Activated T-cell treated with anti-CD3 and anti-CD28 coated beads, Interleukin-2, amount 50 U/mL, for 4 hours (primary cell): ENCODE data around the gene TMPRSS6. TPM values are rescaled to one million over a fixed set of nuclear protein-coding genes. Genes with fewer than 3 reads are reported as not detected.
A peak's percentile ranks its signal among the peaks of the same experiment; 100 is the strongest.

Experiments used
- ATAC-seq, 2 donors: fragments of 200-7000 bp; cut with Tn5 transposase; one replicate each; pipeline ENCODE4 v1.10.0; 2021
- DNase-seq: peaks from one replicate; pipeline ENCODE4 v3.0.0-alpha.2; 2020
- H3K27me3 Mint-ChIP-seq: one replicate; pipeline ENCODE4 v1.8.0; 2021; ENCODE audit warnings: low read depth, mixed read lengths
- H3K36me3 Mint-ChIP-seq: one replicate; pipeline ENCODE4 v1.8.0; 2022; ENCODE audit warnings: mixed read lengths; ENCODE audit not compliant: insufficient read depth
- H3K4me1 Mint-ChIP-seq: one replicate; pipeline ENCODE4 v1.8.0; 2021; ENCODE audit warnings: low read depth, mixed read lengths
- H3K4me3 Mint-ChIP-seq: one replicate; pipeline ENCODE4 v1.8.0; 2021; ENCODE audit warnings: mild to moderate bottlenecking, moderate library complexity, mixed read lengths
- H3K9me3 Mint-ChIP-seq: one replicate; pipeline ENCODE4 v1.8.0; 2021; ENCODE audit warnings: mixed read lengths
- total RNA-seq, 3 donors: library from RNA; stranded (reverse); gene quantifications; one replicate each; pipeline ENCODE4 v1.2.1, GENCODE V29; 2021

TMPRSS6 gene
- total RNA-seq, 3 donors from 2014 or later: 0.76 to 1.3 (median 0.89) TPM

DNA sequence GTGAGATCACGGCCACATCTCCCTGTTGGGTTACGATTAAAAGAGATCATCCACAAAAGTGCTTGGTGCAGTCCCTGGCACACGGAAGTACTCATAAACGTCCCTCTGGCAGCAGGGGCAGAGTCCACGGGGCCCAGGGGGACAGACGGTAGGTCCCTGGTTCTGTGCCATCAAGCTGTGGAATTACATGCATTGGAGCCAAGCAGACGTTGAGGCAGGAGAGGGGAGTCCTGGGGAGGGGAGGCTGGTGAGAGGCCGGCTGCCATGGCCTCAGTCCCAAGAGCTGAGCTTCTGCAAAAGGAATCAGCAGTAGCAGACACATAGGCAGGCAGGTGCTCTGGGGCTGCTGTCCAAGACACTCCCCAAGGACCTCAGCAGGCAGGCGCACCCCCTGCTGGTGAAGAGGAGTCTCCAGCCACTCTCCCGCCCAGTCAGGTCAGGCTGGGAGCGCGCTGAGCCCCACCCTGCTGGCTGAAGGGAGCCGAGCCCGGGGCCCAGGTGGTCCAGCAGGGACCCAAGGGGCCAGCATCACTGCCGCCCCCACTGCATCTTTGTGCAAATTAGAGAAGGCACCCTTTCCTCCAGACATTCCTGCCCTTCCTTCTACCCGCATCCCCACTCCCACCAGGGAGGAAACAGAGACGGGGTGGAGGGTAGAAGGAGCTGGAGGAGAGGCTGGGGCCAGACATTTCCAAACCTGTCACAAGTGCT lies 65.5 kb downstream of the TMPRSS6 start:
- H3K27me3 Mint-ChIP-seq: peaks cover 2% of the 10 kb centered on the region
- DNase-seq (peak; percentile 17), ATAC-seq (peak; percentile 58 to 76)
- no peaks in the 10 kb centered on the region for H3K9me3 Mint-ChIP-seq
- H3K4me1 Mint-ChIP-seq: peaks cover 7% of the 10 kb centered on the region
- no peaks in the 10 kb centered on the region for H3K36me3 Mint-ChIP-seq
- no peak overlapping the region for H3K4me3 Mint-ChIP-seq

DNA sequence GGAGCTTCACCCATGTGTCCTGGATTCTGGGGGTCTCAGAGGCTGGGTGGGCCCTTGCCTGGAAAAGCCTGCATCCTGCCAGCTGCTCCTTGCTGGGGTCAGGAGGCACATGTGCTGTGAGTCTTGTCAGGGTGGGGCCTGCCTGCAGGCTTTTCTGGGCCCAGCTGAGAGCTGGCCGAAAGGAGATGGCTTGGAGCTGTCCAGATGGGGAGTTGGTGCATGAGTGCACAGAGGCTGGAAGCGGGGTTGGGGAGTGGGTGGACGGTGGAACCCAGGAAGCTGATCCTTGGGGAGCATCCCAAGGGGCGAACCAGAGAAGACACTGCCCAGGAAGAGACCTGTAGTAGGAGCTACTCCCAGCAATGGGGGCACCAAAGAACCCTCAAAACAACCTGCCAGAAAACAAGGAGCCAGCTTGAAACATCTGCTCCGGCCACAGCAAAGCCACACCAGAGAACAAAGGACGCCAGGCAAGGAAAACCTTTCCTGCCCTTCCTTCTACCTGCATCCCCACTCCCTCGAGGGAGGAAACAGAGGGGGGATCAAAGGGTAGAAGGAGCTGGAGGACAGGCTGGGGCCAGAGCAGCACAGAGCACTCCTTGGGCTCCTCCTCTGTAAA lies 66.2 kb downstream of the TMPRSS6 start:
- Mint-ChIP-seq H3K36me3 (no peaks in the 10 kb centered on the region), H3K27me3 (peaks cover 2% of the 10 kb centered on the region), H3K9me3 (no peaks in the 10 kb centered on the region), H3K4me3 (no peak overlapping the region), H3K4me1 (peaks cover 7% of the 10 kb centered on the region)
- no peak for DNase-seq
- ATAC-seq: no peak

DNA sequence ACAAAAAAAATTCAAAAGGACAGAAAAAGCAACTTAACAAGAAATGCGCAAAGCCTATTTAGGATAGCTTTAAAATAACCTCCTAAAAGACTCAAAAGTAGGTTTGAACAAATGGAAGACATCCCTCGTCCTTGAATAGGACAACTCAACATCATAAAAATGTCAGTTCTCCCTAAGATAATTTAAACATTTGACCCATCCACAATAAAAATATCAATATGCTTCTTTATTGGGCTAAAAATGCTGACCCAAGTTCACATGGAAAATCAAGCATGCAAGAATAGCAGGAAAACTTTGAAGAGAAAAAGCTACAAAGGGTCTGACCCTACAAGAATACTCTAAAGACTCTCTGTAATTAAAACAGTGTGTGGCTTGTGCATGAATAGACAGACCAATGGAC lies 70.0 kb downstream of the TMPRSS6 start:
- no peak for ATAC-seq

DNA sequence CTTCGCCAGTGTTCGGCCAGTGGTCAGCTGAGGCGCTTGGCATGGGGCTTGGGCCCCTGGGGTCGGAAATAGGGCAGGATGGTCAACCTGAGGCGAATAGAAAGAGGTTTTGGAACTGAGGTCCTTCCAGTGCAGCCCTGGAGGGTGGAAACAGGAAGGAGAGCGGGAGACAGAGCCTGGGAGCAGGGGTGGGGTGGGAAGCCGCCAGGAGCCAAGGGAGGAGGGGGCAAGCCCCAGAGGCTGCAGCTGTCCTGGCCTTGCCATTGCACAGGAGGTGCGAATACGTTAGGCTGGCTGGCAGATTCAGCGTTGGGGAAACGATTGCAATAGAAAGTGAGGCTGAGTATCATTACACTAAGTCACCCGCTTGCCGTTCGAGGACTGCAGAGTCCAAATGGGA lies 71.8 kb downstream of the TMPRSS6 start:
- Mint-ChIP-seq H3K4me3 (no peak overlapping the region), H3K36me3 (no peaks in the 10 kb centered on the region)

More for the DNA sequence above, 70.0 kb downstream of the TMPRSS6 start:
- H3K4me3 Mint-ChIP-seq: no peak overlapping the region
- no peaks in the 10 kb centered on the region for H3K4me1 Mint-ChIP-seq
- peaks cover 18% of the 10 kb centered on the region for H3K27me3 Mint-ChIP-seq
- DNase-seq: no peak
- H3K9me3 Mint-ChIP-seq: no peaks in the 10 kb centered on the region
- no peaks in the 10 kb centered on the region for H3K36me3 Mint-ChIP-seq

DNA sequence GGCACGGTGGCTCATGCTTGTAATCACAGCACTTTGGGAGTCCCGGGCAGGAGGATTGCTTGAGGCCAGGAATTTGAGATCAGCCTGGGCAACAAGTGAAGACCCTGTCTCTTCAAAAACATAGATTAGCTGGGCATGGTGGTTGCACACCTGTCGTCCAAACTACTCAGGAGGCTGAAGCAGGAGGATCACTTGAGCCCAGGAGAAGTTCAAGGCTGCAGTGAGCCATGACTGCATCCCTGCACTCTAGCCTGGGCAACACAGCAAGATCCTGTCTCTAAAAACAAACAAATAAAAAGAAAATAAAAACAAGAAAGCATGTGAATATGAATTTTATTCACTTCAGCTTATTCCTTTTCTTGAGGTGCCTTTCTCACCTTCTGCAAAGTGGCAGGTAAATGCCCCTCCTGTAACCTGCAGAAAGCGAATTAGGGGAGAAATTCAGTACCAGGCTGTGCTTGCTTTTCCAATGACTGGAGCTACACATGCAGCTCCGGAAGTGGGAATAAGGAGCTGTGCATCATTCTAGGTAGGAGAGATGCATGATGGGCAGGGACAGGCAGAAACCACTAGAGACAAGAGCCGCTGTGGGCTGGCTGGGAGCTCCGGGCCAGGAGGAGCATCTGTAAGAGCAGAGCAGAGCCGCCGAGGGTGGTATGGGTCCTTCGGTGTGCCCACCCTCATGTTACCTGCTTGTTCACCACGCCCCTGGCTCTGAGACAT lies 72.7 kb downstream of the TMPRSS6 start:
- no peaks in the 10 kb centered on the region for H3K9me3 Mint-ChIP-seq
- peaks cover 18% of the 10 kb centered on the region for H3K27me3 Mint-ChIP-seq
- ATAC-seq (no peak), DNase-seq (no peak)
- no peak overlapping the region for H3K4me3 Mint-ChIP-seq
- no peaks in the 10 kb centered on the region for H3K36me3 Mint-ChIP-seq
- H3K4me1 Mint-ChIP-seq: no peaks in the 10 kb centered on the region

More for the DNA sequence above, 71.8 kb downstream of the TMPRSS6 start:
- H3K4me1 Mint-ChIP-seq: no peaks in the 10 kb centered on the region
- H3K27me3 Mint-ChIP-seq: peaks cover 18% of the 10 kb centered on the region
- no peaks in the 10 kb centered on the region for H3K9me3 Mint-ChIP-seq
- DNase-seq (no peak), ATAC-seq (no peak)

DNA sequence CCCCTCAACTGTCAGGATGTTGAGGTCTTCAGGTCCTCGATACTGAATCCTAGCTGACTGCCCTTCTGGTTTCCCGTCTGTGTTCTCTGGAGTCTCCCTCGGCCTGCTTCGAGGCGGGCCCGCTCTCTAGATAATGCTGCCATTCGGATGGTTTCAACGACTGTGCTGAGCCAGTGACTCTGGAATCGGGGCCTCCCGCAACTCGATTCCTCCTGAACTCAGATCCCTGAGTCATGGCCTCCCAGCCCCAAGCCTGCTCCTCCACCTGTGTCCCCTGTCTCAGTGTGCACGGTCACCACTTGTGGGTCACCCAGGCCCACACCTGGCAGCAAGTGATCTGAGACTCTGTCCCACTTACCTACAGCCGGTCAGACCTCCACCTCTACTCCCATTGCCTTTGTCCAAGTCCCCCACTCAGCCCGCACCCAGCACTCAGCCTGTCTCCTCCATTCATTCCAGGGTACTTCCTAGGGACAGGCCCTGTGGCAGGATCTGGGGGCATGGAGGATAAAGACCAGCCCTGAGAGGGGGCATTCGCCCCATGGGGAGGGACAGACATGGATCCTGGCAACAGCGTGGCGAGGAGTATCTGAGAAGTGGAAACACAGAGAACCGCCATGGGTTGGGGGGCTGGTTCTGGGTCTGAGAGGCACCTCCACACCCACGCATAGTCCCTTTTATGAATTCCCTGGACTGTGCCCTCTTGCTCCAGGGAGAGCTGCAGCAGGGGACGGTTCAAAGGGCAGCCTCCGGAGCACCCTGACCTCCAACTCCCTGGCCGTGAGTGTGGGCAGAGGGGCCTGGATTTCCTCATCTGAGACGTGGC lies 75.7 kb downstream of the TMPRSS6 start:
- DNase-seq (no peak), ATAC-seq (no peak)
- Mint-ChIP-seq H3K27me3 (peaks cover 16% of the 10 kb centered on the region), H3K4me1 (no peaks in the 10 kb centered on the region), H3K4me3 (no peak overlapping the region), H3K36me3 (no peaks in the 10 kb centered on the region), H3K9me3 (no peaks in the 10 kb centered on the region)

DNA sequence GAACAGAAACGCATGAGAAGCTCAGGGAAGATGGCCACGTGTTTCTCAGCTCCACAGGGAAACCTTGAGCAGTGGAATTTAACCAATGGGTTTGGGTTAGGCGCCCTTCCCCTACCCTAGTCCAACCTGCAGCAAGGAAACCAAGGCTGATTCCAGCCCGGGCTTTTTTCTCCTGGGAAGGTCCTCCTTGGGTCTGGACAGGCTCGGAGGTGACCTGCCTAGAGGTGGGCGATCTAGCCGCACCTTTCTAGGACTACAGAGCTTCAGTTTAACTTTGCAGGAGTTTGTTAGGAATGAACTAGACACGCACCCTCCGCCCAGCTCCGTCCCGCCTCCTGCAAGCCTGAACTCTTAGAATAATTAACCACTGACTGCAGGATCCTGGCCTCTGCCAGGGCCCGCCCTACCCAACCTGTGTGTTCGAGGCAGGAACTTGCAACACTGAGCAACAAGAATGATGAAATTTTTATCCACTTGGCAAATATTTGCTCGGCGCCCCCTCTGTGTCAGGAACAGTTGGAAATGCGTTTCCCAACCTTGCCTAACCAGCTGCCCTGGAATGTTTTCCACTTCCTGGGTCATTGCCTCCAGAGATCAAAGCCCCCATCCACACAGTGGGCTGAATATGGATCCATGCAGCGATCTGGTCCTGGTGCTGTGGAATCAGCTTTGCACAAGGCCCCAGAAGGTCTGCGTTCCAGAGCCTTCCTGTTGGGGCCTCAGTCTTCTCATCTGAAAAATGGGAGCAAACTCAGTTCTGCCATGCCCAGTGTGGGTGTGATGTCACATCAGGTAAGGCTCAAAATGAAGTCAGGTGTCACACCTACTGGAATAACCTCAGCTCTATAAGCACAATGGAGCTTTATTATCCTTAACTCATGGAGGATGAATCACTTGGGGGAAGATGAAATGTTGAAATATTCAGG lies 76.7 kb downstream of the TMPRSS6 start:
- DNase-seq (no peak), ATAC-seq (no peak)
- no peaks in the 10 kb centered on the region for H3K36me3 Mint-ChIP-seq
- H3K27me3 Mint-ChIP-seq: peaks cover 16% of the 10 kb centered on the region
- H3K4me3 Mint-ChIP-seq: no peak overlapping the region
- H3K9me3 Mint-ChIP-seq: no peaks in the 10 kb centered on the region
- no peaks in the 10 kb centered on the region for H3K4me1 Mint-ChIP-seq

DNA sequence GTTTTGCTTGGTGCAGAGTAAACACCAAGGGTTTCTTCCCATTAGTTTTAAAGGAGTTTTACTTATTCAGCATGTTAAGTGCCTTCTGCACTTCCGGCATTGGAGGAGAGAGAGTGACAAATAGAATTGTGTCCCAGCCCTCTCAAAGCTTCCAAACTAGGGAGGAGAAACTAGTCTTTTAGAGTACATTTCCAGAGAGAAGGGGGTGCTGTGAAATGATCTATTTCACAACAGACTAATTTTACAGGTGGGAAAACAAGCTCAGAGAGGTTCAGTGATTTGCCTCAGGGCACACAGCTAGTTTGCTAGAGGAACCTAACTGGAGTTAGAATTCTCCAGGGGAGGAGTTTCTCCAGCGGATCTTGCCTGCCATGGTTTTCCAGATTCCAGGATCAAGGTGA lies 77.4 kb downstream of the TMPRSS6 start:
- DNase-seq (no peak), ATAC-seq (no peak)
- H3K9me3 Mint-ChIP-seq: no peaks in the 10 kb centered on the region
- no peak overlapping the region for H3K4me3 Mint-ChIP-seq
- H3K4me1 Mint-ChIP-seq: no peaks in the 10 kb centered on the region
- no peaks in the 10 kb centered on the region for H3K36me3 Mint-ChIP-seq
- peaks cover 12% of the 10 kb centered on the region for H3K27me3 Mint-ChIP-seq

DNA sequence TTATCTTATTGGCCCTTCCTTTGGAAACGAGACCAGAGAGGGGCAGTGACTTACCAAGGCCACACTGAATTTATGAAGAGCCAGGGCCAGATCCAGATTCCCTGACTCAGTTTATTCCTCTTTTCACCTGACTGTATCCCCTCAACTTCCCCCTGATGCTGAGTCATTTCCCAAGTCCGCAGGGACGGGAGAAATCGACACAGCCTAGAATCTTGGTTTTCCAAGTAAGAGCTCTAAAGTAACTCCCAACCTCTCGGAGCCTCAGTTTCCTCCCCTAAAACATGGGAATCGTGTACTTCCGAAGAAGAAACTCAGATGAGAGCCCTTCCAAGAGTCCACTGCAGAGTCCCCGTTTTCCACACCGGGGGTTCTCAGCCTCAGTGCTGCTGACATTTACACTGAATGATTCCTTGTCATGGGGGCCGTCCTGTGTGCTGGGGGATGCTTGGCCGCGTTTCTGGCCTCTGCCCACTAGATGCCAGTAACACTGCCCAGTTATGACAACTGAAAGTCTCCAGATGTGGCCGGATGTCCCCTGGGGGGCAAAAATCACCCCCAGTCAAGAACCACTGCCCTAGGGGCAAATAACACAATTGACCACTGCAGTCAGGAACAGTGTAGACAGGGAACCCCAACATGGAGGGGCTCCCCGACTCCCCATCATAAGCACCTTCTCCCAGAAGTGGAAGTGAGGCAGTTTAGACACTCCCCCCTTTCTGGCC lies 78.8 kb downstream of the TMPRSS6 start:
- DNase-seq: no peak
- Mint-ChIP-seq H3K4me1 (no peaks in the 10 kb centered on the region), H3K27me3 (peaks cover 10% of the 10 kb centered on the region), H3K9me3 (no peaks in the 10 kb centered on the region), H3K4me3 (no peak overlapping the region), H3K36me3 (no peaks in the 10 kb centered on the region)
- ATAC-seq: no peak

DNA sequence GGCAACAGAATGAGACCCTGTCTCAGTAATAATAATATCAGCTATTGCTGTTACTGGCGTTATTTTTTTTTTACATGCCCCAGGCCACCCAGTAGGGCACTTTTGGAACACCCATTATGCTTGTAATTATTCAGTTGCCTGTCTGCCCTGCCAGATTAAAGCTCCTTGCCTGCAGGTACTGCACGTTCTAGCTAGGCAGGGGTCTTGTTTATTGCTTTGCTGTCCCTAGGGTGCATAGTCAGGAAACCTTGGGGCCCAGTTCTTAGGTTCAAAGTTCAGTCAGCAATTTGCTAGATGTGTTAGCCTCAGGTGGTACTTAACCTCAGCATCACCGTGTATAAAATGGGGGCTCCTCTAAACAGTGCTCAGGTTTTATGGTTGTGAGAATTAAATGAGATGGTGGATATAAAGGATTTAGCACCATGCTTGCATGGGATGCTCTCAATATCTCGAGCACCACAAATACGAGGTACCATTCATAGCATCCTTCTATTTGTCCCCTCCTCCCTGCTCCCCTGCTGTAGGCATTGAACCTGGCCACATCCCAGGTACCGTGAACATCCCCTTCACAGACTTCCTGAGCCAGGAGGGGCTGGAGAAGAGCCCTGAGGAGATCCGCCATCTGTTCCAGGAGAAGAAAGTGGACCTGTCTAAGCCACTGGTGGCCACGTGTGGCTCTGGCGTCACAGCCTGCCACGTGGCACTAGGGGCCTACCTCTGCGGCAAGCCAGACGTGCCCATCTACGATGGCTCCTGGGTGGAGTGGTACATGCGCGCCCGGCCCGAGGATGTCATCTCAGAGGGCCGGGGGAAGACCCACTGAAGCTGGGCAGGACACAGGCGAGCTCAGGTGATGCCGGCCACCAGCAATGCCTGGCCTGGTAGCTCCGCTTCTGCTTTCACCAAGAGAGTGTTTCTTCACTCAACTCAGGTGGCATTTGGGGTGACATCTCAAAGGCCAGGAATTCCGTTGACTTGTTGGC lies 80.5 kb downstream of the TMPRSS6 start:
- DNase-seq (no peak), ATAC-seq (no peak)
- H3K4me3 Mint-ChIP-seq: no peak overlapping the region
- no peaks in the 10 kb centered on the region for H3K4me1 Mint-ChIP-seq
- peaks cover 2% of the 10 kb centered on the region for H3K27me3 Mint-ChIP-seq
- H3K9me3 Mint-ChIP-seq: no peaks in the 10 kb centered on the region
- H3K36me3 Mint-ChIP-seq: no peaks in the 10 kb centered on the region

DNA sequence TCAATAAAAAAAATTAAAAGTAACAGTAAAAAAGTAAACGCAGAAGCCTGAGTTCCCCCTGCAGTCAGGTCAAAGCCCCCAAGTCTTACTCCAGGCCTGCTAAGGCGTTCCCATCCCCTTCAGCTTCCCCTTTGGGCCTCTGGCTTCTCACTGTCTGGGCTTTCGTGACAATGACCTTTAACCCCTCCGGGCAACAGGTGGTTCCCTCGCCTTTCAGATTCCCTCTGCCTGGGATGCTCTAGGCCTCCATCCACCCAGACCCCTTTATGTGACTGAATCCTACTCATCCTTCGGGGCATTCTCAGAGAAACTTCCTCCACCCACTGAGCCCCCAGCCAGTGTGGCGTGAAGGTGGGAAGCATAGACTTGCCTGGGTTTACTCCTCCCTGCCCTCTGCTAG lies 82.0 kb downstream of the TMPRSS6 start:
- ATAC-seq: no peak
- H3K4me3 Mint-ChIP-seq: no peak overlapping the region

DNA sequence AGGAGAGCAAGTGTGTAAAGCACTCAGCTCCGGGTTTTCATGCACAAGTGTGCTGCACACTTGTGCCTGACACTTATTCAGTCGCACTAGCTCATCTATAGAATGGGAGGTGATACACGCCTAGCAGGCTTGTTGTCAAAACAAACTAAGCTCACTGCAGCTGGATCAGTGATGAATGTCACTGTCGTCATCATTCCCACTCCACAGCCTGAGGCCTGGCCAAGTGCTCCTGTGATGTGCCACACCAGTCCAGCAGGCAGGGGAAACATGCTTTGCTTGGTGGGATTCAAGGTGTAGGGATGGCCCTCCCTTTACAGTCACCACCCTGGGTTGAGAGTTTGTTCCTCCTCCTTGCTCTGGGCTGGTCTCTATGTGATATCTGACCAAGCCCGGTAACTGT lies 83.2 kb downstream of the TMPRSS6 start:
- Mint-ChIP-seq H3K27me3 (peaks cover 7% of the 10 kb centered on the region), H3K4me3 (no peak overlapping the region), H3K4me1 (peaks cover 4% of the 10 kb centered on the region), H3K9me3 (no peaks in the 10 kb centered on the region), H3K36me3 (no peaks in the 10 kb centered on the region)
- ATAC-seq: no peak
- DNase-seq: no peak

More for the DNA sequence above, 82.0 kb downstream of the TMPRSS6 start:
- Mint-ChIP-seq H3K4me1 (no peaks in the 10 kb centered on the region), H3K36me3 (no peaks in the 10 kb centered on the region), H3K9me3 (no peaks in the 10 kb centered on the region), H3K27me3 (peaks cover 2% of the 10 kb centered on the region)
- no peak for DNase-seq
